Mesodermal cell (in vitro differentiated cells): ENCODE data around the gene RARB.

Experiments
- H3K27ac ChIP-seq: 2 replicates; pipeline ENCODE4 v1.7.0; 2013; ENCODE audit warnings: mild to moderate bottlenecking, low read depth, low read length, moderate library complexity; ENCODE audit not compliant: severe bottlenecking
- H3K36me3 ChIP-seq: 2 replicates; pipeline ENCODE4 v1.7.1; 2013; ENCODE audit warnings: mild to moderate bottlenecking, low read length, moderate library complexity; ENCODE audit not compliant: control insufficient read depth, insufficient read depth
- H3K4me1 ChIP-seq: one replicate; pipeline ENCODE4 v1.7.1; 2013; ENCODE audit warnings: mild to moderate bottlenecking, low read length; ENCODE audit not compliant: insufficient read depth, control insufficient read depth, poor library complexity, severe bottlenecking
- H3K4me3 ChIP-seq: 2 replicates; pipeline ENCODE4 v1.7.0; 2013; ENCODE audit warnings: low read length, control low read depth, mild to moderate bottlenecking; ENCODE audit not compliant: insufficient read depth, poor library complexity, severe bottlenecking; ENCODE audit errors: extremely low read depth
- H3K9me3 ChIP-seq: 2 replicates; pipeline ENCODE4 v1.7.1; 2013; ENCODE audit warnings: mild to moderate bottlenecking, low read length, moderate library complexity; ENCODE audit not compliant: control insufficient read depth
- whole genome bisulfite sequencing, 2 experiments: methylation state at CpG; one replicate each; pipeline ENCODE4 v1.1.5; 2013; ENCODE audit warnings: missing lambda C conversion rate in 2 of 2; ENCODE audit not compliant: insufficient coverage in 2 of 2; 5-methylcytosine and 5-hydroxymethylcytosine counted together

Gene RARB

GRCh38 chr3:25527801-25528200 is 99.7 kb downstream of the RARB start:
- 56 to 75% methylated on average over 3 of the region's 4 CpGs for WGBS, 2 experiments
- H3K36me3 ChIP-seq: no peaks in the 10 kb centered on the region
- H3K27ac ChIP-seq: no peak overlapping the region

DNA sequence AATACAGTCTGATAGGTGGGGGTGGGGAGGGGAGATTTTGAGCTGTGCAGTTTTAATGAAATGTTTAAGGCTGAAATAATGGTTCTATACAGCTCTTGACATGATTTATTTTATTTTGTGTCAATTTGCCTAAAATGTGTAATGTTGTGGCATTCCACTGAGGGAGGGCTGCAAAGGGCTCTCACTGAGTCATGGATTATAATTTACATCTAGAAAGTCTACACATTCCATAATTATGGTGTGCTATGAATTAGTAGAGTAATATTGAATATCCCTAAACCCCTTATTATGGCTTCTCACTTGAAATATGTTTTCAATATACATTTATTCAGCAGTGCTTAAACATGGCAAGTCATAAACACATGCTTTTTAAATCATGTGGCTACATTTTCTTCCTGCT is 103.9 kb downstream of the RARB start:
- no peak overlapping the region for H3K4me3 ChIP-seq
- no peak overlapping the region for H3K27ac ChIP-seq
- no peaks in the 10 kb centered on the region for H3K4me1 ChIP-seq
- no peaks in the 10 kb centered on the region for H3K36me3 ChIP-seq
- H3K9me3 ChIP-seq: peaks cover 12% of the 10 kb centered on the region

More at GRCh38 chr3:25527801-25528200, 99.7 kb downstream of the RARB start:
- H3K4me3 ChIP-seq: no peak overlapping the region
- H3K9me3 ChIP-seq: peaks cover 12% of the 10 kb centered on the region
- H3K4me1 ChIP-seq: no peaks in the 10 kb centered on the region

GRCh38 chr3:25532431-25533162 is 104.5 kb downstream of the RARB start:
- Histone ChIP-seq H3K27ac (no peak overlapping the region), H3K9me3 (peaks cover 12% of the 10 kb centered on the region), H3K4me1 (no peaks in the 10 kb centered on the region), H3K4me3 (no peak overlapping the region), H3K36me3 (no peaks in the 10 kb centered on the region)
- WGBS, 2 experiments: 60 to 83% methylated on average over 1 of the region's 3 CpGs

- Histone ChIP-seq H3K27ac (no peak overlapping the region), H3K9me3 (peaks cover 12% of the 10 kb centered on the region), H3K4me1 (no peaks in the 10 kb centered on the region), H3K36me3 (no peaks in the 10 kb centered on the region), H3K4me3 (no peak overlapping the region)
- WGBS, 2 experiments: 100% methylated on average over 1 of the region's 2 CpGs; no CpG with 5 or more reads in 1 of the 2 experiments
Observed at GRCh38 chr3:25533399-25533798, 105.3 kb downstream of the RARB start.

DNA sequence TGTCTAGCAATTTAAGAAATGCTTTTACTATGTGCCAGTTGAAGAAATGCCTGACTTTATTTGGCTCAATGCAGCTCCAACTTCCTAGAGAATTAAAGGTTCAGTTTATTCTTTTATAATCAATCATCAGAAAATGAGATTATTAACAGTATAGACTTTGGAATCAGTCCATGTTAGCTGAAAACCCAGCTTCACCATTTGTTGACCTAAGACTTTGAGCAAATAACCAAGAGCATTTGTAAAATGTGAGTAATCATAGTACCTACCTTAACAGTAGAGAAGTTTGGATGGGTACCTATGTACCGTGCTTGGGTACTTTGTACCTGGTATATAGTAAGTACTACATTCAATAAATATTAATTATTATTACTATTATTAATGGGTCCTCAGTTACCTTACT is 105.9 kb downstream of the RARB start:
- no CpG with 5 or more reads among the region's 1 CpG for WGBS, 2 experiments
- H3K9me3 ChIP-seq: peaks cover 12% of the 10 kb centered on the region
- H3K27ac ChIP-seq: no peak overlapping the region
- no peaks in the 10 kb centered on the region for H3K36me3 ChIP-seq
- H3K4me3 ChIP-seq: no peak overlapping the region
- no peaks in the 10 kb centered on the region for H3K4me1 ChIP-seq

DNA sequence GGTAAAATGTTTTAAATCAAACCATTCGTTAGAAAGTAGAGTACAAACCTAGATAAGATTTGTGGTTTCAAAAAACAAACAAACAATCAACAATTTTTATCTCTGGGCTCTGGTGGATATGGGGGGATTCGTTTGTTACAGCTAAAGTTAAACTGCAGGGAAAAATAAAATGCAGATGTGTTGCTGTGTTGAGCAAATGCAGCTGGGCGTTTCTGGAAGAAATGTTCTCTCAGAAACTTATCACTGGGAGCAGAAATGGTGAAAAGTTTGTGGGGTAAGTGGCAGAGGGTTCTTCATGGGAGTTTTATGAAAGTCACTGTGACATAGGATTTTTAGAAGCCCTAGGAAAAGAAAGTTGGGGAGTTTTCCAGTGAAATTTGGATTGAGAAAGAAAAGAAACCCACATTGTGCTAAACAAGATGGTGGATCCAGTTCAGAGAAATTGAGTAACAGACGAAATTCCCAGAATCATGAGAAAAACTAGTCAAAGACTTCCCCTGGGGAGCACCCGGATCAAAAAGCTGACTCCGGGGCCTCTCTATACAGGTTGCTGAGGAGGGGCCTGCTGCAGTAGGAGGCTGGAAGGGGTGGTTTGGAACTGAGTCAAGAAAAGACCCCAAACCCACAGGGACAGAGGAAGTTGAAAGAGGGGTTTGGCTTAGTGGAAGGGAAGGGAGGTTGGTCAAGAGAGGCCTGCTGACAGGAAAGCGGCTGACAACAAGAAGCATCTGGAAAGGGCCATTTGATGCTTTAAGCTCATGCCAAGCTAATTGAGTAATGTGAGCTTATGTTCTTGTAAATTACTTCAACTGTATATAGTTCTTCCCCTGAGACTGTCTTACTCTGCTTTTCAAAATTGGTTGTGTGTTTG is 108.7 kb downstream of the RARB start:
- WGBS, 2 experiments: 94 to 100% methylated on average over 3 to 5 of the region's 7 CpGs
- no peaks in the 10 kb centered on the region for H3K36me3 ChIP-seq
- no peak overlapping the region for H3K27ac ChIP-seq
- no peaks in the 10 kb centered on the region for H3K4me1 ChIP-seq
- H3K9me3 ChIP-seq: peaks cover 5% of the 10 kb centered on the region
- no peak overlapping the region for H3K4me3 ChIP-seq

GRCh38 chr3:25537516-25537915 is 109.5 kb downstream of the RARB start:
- Histone ChIP-seq H3K9me3 (peaks cover 4% of the 10 kb centered on the region), H3K27ac (no peak overlapping the region), H3K4me3 (no peak overlapping the region), H3K4me1 (no peaks in the 10 kb centered on the region), H3K36me3 (no peaks in the 10 kb centered on the region)
- WGBS, 2 experiments: 80 to 100% methylated on average over 2 to 3 of the region's 3 CpGs

DNA sequence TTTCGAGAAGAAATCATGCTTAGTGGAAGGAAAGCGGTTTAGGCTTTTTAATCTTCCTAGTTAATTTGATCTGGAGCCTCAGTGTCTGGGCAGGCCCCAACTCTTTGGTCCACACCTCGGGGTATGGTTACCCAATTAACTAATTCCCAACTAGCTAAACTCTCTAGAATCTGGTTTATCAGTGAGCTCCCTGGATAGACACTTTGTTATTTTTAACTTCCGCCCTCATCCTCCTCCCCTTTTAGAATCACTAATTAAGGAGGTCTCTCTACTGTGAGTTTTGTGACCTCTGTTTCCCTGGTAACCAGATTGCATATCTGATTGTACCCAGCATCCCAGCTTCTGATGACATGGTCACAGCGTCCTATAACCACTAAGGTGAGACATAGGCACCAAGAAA is 112.2 kb downstream of the RARB start:
- Histone ChIP-seq H3K27ac (no peak overlapping the region), H3K36me3 (no peaks in the 10 kb centered on the region), H3K4me1 (no peaks in the 10 kb centered on the region), H3K4me3 (no peak overlapping the region), H3K9me3 (no peaks in the 10 kb centered on the region)
- WGBS, 2 experiments: 74 to 89% methylated on average over 2 to 4 of the region's 5 CpGs

- H3K4me1 ChIP-seq: peaks cover 3% of the 10 kb centered on the region
- WGBS, 2 experiments: 100% methylated on average over 1 of the region's 1 CpG; no CpG with 5 or more reads in 1 of the 2 experiments
- no peak overlapping the region for H3K27ac ChIP-seq
- no peak overlapping the region for H3K4me3 ChIP-seq
- H3K9me3 ChIP-seq: no peaks in the 10 kb centered on the region
- no peaks in the 10 kb centered on the region for H3K36me3 ChIP-seq
Observed at GRCh38 chr3:25542492-25543039, 114.5 kb downstream of the RARB start.

- H3K4me3 ChIP-seq: no peak overlapping the region
- peaks cover 3% of the 10 kb centered on the region for H3K4me1 ChIP-seq
- H3K36me3 ChIP-seq: no peaks in the 10 kb centered on the region
- H3K27ac ChIP-seq: no peak overlapping the region
- WGBS, 2 experiments: 100% methylated on average over 1 of the region's 1 CpG; no CpG with 5 or more reads in 1 of the 2 experiments
- no peaks in the 10 kb centered on the region for H3K9me3 ChIP-seq
Observed at GRCh38 chr3:25547103-25547502, 119.0 kb downstream of the RARB start.
